GM12878 (cell line): ENCODE data around the gene INTS13.

ENCODE experiments used
- BRCA1 ChIP-seq: IDR thresholded peaks from 2 replicates; pipeline ENCODE4 v1.6.1; 2011; ENCODE audit warnings: low read depth, low read length, improper control_type of control experiment
- EP300 ChIP-seq, 2 experiments: fragments of 150-350 bp in 1 of 2; IDR thresholded peaks; 2 replicates each; pipeline ENCODE4 v1.6.1; 2011 to 2012; ENCODE audit warnings: low read depth in 2 of 2, low read length in 2 of 2, borderline replicate concordance in 1 of 2, improper control_type of control experiment in 1 of 2, inconsistent platforms in 1 of 2; ENCODE audit not compliant: control insufficient read depth in 1 of 2
- ESRRA ChIP-seq: IDR thresholded peaks from 2 replicates; pipeline ENCODE4 v1.6.1; 2012; ENCODE audit warnings: mild to moderate bottlenecking, low read length, improper control_type of control experiment
- MTA3 ChIP-seq: IDR thresholded peaks from 2 replicates; pipeline ENCODE4 v1.6.1; 2012; ENCODE audit warnings: low read length, inconsistent platforms, borderline replicate concordance
- NRF1 ChIP-seq: conservative IDR thresholded peaks from 2 replicates; pipeline ENCODE4 v1.6.1; 2011; ENCODE audit warnings: mild to moderate bottlenecking, low read depth, low read length, improper control_type of control experiment
- TCF12 ChIP-seq: IDR thresholded peaks from 2 replicates; pipeline ENCODE4 v1.6.1; 2011; ENCODE audit warnings: low read depth, mild to moderate bottlenecking, low read length
- USF2 ChIP-seq: IDR thresholded peaks from 2 replicates; pipeline ENCODE4 v1.6.1; 2011; ENCODE audit warnings: low read depth, low read length, improper control_type of control experiment, borderline replicate concordance
- TF ChIP-seq, protein P1 (sequence below), 3 experiments: IDR thresholded peaks in 2 of 3; conservative IDR thresholded peaks in 1 of 3; 2 replicates each; pipeline ENCODE4 v1.5.1; 2011; ENCODE audit warnings: low read depth in 3 of 3, low read length in 3 of 3, mild to moderate bottlenecking in 3 of 3, control low read depth in 2 of 3, moderate library complexity in 2 of 3, inconsistent platforms in 1 of 3, mixed read lengths in 1 of 3; ENCODE audit not compliant: control insufficient read depth in 2 of 3, insufficient read depth in 1 of 3; ENCODE audit errors: extremely low read depth in 1 of 3

DNA sequence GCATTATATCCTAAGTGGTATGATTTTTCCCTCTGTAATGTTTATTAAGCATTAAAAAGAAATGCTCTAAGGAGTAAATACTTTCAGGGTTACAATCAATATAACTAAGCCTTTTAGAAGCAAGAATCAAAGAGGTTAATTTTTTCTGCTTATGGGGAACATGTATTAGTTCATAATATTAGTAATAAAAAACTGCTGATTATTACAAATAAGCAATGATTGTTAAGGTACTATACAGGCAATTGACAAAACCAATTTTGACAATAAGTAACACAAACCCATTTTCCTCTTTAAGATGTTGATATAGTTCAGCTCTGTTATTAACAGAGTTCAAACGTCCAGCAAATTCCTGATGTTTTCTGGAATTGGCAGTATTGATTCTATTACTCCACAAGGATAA is 31.8 kb downstream of the INTS13 start:
- TF ChIP-seq, protein P1, sequence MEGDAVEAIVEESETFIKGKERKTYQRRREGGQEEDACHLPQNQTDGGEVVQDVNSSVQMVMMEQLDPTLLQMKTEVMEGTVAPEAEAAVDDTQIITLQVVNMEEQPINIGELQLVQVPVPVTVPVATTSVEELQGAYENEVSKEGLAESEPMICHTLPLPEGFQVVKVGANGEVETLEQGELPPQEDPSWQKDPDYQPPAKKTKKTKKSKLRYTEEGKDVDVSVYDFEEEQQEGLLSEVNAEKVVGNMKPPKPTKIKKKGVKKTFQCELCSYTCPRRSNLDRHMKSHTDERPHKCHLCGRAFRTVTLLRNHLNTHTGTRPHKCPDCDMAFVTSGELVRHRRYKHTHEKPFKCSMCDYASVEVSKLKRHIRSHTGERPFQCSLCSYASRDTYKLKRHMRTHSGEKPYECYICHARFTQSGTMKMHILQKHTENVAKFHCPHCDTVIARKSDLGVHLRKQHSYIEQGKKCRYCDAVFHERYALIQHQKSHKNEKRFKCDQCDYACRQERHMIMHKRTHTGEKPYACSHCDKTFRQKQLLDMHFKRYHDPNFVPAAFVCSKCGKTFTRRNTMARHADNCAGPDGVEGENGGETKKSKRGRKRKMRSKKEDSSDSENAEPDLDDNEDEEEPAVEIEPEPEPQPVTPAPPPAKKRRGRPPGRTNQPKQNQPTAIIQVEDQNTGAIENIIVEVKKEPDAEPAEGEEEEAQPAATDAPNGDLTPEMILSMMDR (IDR thresholded peaks at IDR 0.05 in 2 of 3, conservative IDR thresholded peaks at IDR 0.05 in 1 of 3; ENCODE audit: control insufficient read depth in 2 of 3, extremely low read depth in 1 of 3, insufficient read depth in 1 of 3, low read depth in 3 of 3, low read length in 3 of 3): no peak
- TF ChIP-seq MTA3: no peak
- no peak for TF ChIP-seq NRF1
- no peak for TF ChIP-seq ESRRA
- no peak for TF ChIP-seq TCF12
- no peak for TF ChIP-seq EP300 (IDR thresholded peaks at IDR 0.05; ENCODE audit: borderline replicate concordance in 1 of 2, control insufficient read depth in 1 of 2, low read depth in 2 of 2, low read length in 2 of 2)
- no peak for TF ChIP-seq BRCA1
- TF ChIP-seq USF2: no peak
